ENCODE data around the gene PARVB. TPM values are rescaled to one million over a fixed set of nuclear protein-coding genes. Genes with fewer than 3 reads are reported as not detected.

PARVB gene
- total RNA-seq (2011; cell fraction: chromatin; rRNA removed; ENCODE audit: low replicate concordance), result 13.6 and 22.3 TPM in 2 replicates
- 10.8 and 12.0 TPM in 2 replicates for total RNA-seq (2011; cell fraction: nucleolus; rRNA removed)
- total RNA-seq (2011; cell fraction: nucleoplasm; rRNA removed), result 8.9 and 12.1 TPM in 2 replicates
- total RNA-seq (2014; rRNA removed) (57.9 and 58.8 TPM in 2 replicates), total RNA-seq (2014; rRNA removed; fragmentation: Illumina TruSeq; extraction: Trizol) (18.6 and 20.9 TPM in 2 replicates), total RNA-seq (2015; rRNA removed; fragmentation: Illumina TruSeq; extraction: Trizol) (19.3 and 23.0 TPM in 2 replicates), total RNA-seq (2021) (39.0 and 42.6 TPM in 2 replicates), polyA plus RNA-seq (2011; rRNA removed) (59.2 and 62.5 TPM in 2 replicates), polyA plus RNA-seq (2014; fragmentation: Illumina TruSeq; extraction: Trizol) (29.2 and 35.0 TPM in 2 replicates), polyA plus RNA-seq (2014; fragmentation: Nextera tagmentation; extraction: Ambion mirVana) (1 to 10 TPM; 1.1 to 1.6 TPM), polyA plus RNA-seq (2014; rRNA removed) (52.9 and 64.8 TPM in 2 replicates), polyA minus RNA-seq (2011; rRNA and poly(A)+ RNA removed) (32.1 and 33.1 TPM in 2 replicates), Bru-seq, nascent RNA (percentile 59 among the genes with signal in this experiment), BruChase-seq, experiment 1, labeled RNA remaining after a 2-hour chase (percentile 53 among the genes with signal in this experiment), BruChase-seq, experiment 2, labeled RNA remaining after a 6-hour chase (percentile 51 among the genes with signal in this experiment)
- polyA plus RNA-seq (2011; cell fraction: cytosol; rRNA removed), result 74.6 and 88.9 TPM in 2 replicates
- 29.0 and 29.9 TPM in 2 replicates for polyA plus RNA-seq (2011; cell fraction: nucleus; rRNA removed)
- 35.8 and 54.1 TPM in 2 replicates for polyA plus RNA-seq (2012)
- 15.8 and 16.6 TPM in 2 replicates for polyA minus RNA-seq (2011; cell fraction: cytosol; rRNA and poly(A)+ RNA removed)
- 4.8 and 7.6 TPM in 2 replicates for polyA minus RNA-seq (2011; cell fraction: nucleus; rRNA and poly(A)+ RNA removed)
- long read RNA-seq, experiment 1, full-length matches to known transcripts, result 11 of 47 reads
- long read RNA-seq, experiment 1, partial matches to known transcripts, result 4 of 47 reads
- long read RNA-seq, experiment 1, other reads (novel, unspliced or antisense), result 32 of 47 reads
- long read RNA-seq, experiment 2, full-length matches to known transcripts, result 24 of 56 reads
- long read RNA-seq, experiment 2, partial matches to known transcripts, result 14 of 56 reads
- long read RNA-seq, experiment 2, other reads (novel, unspliced or antisense), result 18 of 56 reads
- long read RNA-seq, experiment 3, full-length matches to known transcripts, result 3 of 3 reads
- long read RNA-seq, experiment 3, partial matches to known transcripts, result 0 of 3 reads
- long read RNA-seq, experiment 3, other reads (novel, unspliced or antisense), result 0 of 3 reads

- H3K4me3 ChIP-seq, result peak within 1 kb of the TSS; percentile 69
- no TSS peak for BruUV-seq (replicated peaks)
- 0% methylated on average over 6 of the region's 83 CpGs for WGBS (ENCODE audit: insufficient coverage, low coverage, missing lambda C conversion rate)
- ATAC-seq, result peak; percentile 47
- peak within 1 kb of the TSS; percentile 87 for H3K27ac ChIP-seq (ENCODE audit: extremely low read depth, low read depth, low read length)
- peak within 1 kb of the TSS; percentile 89 for H3K4me2 ChIP-seq (ENCODE audit: insufficient read depth, low read length)
- ChIA-PET POLR2A (interaction anchor here (0.6 to 0.7 kb wide), 3 partner anchors 31 to 697 kb away, joined by 3 read pairs; no protein-coding TSS in a partner anchor), CTCF (ENCODE audit: low intra/inter-chr PET ratio) (no interaction called here)
- H2AFZ ChIP-seq (ENCODE audit: low read depth, low read length), result peak within 1 kb of the TSS; percentile 85
- peaks cover 28 to 51% of the 10 kb centered on the region in 2 experiments for H3K4me1 ChIP-seq (replicated peaks in 1 of 2; ENCODE audit: control insufficient read depth in 2 of 2, insufficient read depth in 2 of 2, low read length in 2 of 2)
- intact Hi-C loops (cut with micrococcal nuclease), result no loop called here
- H3K9me3 ChIP-seq (replicated peaks; ENCODE audit: control insufficient read depth, insufficient read depth, low read depth, low read length), result no peaks in the 10 kb centered on the region
- in situ Hi-C loops (cut with MboI), result no loop called here
- peaks cover 6% of the 10 kb centered on the region for H3K9me1 ChIP-seq (ENCODE audit: control insufficient read depth, insufficient read depth, low read length)
- peak within 1 kb of the TSS; percentile 87 to 98 for H3K9ac ChIP-seq (ENCODE audit: insufficient read depth in 1 of 2, low read depth in 2 of 2, low read length in 2 of 2)
- FAIRE-seq, result no peak
- 0 out of 3 replicates have a peak, but pooled peaks cover 4% of the 10 kb centered on the region for H3K36me3 ChIP-seq (ENCODE audit: control insufficient read depth, insufficient read depth, low read length)
- no peaks in the 10 kb centered on the region for H3K27me3 ChIP-seq (ENCODE audit: control insufficient read depth in 2 of 2, insufficient read depth in 2 of 2, low read length in 2 of 2)
- no peaks in the 10 kb centered on the region for H4K20me1 ChIP-seq (replicated peaks; ENCODE audit: control insufficient read depth, insufficient read depth, low read length)
- DNase-seq (ENCODE audit: extremely low read depth in 1 of 4, low spot score in 3 of 4), result peak in 3 of 4 experiments; percentile 23 to 70 (median 33)
- H3K79me2 ChIP-seq (ENCODE audit: control insufficient read depth, insufficient read depth, low read length), result peaks cover 77% of the 10 kb centered on the region
- TF ChIP-seq RBFOX2 (IDR thresholded peaks at IDR 0.05; ENCODE audit: low read depth, low read length) (peak; percentile 72), SAFB (IDR thresholded peaks at IDR 0.05; ENCODE audit: borderline replicate concordance, low read depth, low read length) (peak; percentile 65; the same call in 1 of the 2 replicates), MNT (conservative IDR thresholded peaks at IDR 0.05) (peak in 1 of 2 experiments; percentile 33; a peak in 2 of 4 replicates), POLR2G (IDR thresholded peaks at IDR 0.05; ENCODE audit: low read depth, low read length) (peak; percentile 83), NONO (IDR thresholded peaks at IDR 0.05; ENCODE audit: low read depth in 2 of 2, low read length in 1 of 2) (peak in 1 of 2 experiments; percentile 44; a peak in 1 of 4 replicates), ZFX (CRISPR knock-in tag; IDR thresholded peaks at IDR 0.05) (peak; percentile 25), UBTF (IDR thresholded peaks at IDR 0.05; ENCODE audit: borderline replicate concordance in 1 of 2, low read depth in 2 of 2, low read length in 2 of 2) (peak in 1 of 2 experiments; percentile 6; a peak in 1 of 4 replicates), PHF8 (IDR thresholded peaks at IDR 0.05; ENCODE audit: borderline replicate concordance, low read length) (peak; percentile 61; the same call in 1 of the 2 replicates), ETS1 (conservative IDR thresholded peaks at IDR 0.05; ENCODE audit: control insufficient read depth, low read depth, low read length) (0 out of 2 replicates have a peak, but pooled peaks have one; percentile 23)
Measured at GRCh38 chr22:44024288-44024921, at the start of gene PARVB. Gene PARVB, plus strand, starts transcription at chr22:44024302. Its CDS starts 38 bp downstream, at chr22:44024340.
